Putamen (tissue), 1 donor: ENCODE measurements around the gene CHD6.

Experiments
- DNase-seq: peaks from one replicate; pipeline ENCODE4 v3.0.0-alpha.2; 2016; ENCODE audit warnings: low spot score

CHD6 gene

DNA sequence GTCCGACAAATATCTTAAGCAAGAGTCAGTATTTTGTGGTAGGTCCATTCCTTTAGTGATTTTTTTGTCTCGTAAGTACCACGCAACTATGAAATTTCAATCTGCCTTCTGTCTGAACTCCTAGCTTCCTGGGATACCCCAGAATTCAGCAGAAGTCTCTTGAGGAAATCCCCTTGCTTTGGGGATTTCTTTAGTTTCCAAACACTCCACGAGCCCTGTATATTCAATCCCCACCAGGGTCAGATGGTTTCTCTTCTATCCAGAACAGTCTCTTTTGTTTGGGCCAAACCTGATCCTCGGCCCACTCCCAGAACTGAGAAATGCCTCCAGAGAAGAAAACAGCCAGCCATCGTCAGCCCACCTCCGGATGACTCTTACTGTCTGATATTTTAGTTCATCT, 113.0 kb downstream of the CHD6 start:
- no peak for DNase-seq

DNA sequence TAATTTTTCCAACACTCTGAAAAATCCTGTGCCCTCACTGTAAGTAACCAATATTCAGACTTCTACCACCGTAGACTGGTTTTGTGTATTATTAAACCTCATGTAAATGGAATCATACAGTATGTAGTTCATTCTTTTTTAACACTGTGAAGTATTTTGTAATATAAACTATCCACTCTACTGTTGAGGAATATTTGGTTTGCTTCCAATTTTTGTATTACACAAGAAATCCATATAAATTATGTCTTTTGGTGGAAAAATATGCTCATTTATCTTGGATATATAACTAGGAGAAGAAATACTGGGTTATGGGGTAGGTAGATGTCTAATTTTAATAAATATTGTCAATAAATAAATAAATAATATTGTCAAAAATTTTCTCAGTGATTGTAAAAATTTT, 116.8 kb downstream of the CHD6 start:
- DNase-seq: no peak

DNA sequence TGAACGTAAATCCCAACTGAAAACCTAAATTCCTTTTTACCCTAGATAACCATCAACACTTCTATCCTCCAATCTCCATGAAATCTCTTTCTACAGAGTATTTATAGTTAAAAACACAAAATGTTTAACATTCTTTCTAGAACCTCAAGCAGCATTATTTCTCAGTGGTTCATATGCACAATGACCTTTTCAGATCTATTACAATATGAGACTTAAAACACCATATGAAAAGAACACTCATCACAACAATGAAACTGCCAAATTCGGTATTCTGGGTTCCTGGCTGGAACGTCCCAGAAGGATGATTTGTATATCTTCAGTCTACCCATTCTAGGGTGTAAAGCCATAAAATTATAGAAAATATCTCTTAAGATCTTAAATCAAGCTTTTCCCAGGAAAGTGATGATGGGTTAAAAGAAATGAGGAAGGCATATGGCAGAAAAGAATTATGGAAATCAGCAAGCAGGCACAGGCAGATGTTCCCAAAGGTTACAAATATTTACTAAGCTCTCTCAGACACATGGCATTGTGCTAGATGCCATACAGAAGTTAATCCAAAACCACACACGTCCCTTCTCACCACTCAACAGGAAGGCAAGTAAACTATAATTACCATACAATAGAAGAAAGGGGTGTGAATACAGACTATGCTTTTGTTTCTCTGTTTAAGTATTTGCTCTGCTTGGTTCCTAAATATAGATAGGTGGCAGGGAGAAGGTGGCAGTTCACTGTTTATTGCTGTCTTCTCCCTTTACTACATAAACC, 118.0 kb downstream of the CHD6 start:
- no peak for DNase-seq

DNA sequence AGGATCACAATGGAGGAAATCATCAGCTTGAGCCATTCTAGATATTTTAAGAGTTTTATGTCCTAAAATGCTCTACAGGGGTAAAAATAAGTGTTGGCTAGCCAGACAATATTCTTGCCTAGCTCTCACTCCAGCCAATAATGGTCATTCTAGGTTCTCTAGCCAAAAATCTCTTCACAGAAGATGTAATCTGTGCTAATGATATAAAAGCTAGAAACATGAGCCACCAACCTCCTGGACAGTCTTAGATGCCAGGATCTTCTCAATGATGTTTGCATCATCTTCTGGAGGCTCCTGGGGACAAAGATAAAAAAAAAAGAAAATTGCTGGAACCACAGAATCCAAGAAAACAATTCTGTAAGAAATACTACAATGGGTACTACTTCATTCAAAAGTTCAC, 119.1 kb downstream of the CHD6 start:
- no peak for DNase-seq

DNA sequence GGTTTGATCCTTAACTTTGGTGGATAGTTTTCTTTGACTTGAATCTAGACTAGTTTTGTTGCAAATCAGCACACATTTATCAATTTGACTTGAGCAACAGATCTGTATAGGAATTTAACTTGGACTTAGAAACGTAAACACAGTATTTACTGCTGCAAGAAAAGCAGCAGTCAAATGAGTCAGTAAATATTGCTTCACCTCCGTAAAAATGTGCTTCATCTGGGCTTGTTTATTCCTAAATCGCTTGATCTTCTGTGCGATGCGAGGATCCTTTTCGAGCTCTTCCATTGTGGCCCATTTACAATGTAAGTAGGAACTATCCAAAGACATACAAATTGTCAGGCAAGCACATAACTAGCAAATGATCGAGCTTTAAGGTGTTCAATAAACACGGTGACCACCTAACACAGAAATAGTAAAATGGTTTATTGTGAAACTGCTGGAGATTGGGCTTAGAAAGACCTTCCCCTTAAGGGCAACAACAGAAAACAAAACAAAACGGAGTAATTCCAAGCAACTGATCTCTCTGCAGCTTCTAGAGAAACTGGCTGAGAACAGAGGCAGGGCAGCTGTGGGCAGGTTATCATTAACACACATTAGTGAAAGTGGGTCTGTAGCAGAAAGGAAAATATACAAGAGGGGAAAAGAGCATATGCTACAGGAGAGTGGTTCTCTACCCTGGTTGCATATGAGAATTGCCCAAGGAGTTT, 120.8 kb downstream of the CHD6 start:
- no peak for DNase-seq

DNA sequence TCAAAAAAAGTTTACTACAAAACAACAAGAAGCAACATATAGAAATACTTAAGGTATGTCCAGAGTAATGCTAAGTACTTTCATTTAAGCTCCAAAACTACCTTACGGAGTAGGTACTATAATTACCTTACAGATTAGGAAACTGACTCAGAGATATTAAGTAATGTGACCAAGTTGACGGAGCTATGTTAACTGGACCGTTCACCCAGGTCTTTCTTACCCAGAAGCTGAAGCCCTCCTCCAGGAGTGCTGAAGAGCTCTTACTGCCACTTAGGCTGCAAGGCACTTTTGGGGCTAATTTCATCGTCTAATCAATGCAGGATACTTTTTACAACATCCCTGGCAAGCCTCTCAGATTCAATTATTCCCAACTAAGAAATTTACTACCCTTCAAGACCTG, 123.7 kb downstream of the CHD6 start:
- DNase-seq: no peak

DNA sequence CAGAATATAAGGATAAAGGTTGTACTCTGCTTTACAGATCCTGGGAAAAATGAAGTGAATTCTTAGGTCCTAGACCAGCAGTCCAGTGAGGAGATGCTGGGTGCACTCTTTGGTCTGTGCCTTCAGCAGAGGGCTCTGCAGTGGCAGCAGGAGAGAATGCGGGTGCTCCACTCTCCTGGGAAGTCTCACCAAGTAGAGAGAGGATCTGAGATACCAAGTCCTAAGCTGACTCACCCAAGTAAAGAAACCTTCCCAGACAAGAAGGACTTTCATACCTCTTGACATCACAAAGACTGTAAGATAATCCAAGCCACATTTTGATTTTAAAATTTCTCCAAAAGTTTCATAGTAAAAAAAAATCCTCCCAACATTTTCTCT, 134.6 kb downstream of the CHD6 start:
- DNase-seq: no peak

DNA sequence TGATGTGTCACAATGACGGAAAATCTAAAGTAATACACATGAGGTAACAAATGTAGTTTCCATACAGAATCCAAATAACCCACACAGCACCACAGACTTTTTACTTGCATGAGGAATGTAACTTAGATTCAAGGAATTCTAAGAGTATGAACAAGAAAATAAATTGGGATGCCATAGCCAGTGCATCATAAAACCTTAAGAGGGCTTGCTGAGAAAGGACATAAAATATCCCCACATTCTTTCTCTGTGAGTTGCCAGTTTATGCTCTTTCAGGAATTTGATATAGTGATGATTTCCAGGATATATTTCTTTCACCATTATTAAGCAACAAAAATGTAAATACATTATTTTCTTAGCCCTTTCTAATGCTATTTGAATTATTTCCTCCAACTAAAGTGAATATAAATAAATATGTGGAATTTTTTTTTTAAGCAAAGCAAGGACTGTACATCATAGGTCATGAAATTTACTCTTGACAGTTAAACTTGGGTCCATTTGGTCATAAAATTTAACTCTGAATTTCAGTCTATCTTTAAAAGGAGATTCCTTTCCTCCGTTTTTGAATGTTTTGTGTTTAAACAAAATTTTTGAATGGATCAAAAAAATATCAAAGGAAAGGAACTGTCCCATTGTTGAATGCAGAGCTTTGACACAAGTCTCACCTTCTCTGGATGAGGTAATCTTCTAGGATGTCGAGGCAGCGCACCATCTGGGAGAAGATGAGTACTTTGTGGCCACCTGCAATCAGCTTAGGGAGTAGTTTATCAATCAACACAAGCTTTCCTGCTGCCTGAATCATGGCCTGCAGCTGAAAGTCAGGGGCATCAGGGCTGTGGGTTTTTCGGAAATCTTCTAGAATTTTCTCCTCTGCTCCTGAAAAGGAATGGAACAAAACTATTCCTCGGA, 135.3 kb downstream of the CHD6 start:
- no peak for DNase-seq

DNA sequence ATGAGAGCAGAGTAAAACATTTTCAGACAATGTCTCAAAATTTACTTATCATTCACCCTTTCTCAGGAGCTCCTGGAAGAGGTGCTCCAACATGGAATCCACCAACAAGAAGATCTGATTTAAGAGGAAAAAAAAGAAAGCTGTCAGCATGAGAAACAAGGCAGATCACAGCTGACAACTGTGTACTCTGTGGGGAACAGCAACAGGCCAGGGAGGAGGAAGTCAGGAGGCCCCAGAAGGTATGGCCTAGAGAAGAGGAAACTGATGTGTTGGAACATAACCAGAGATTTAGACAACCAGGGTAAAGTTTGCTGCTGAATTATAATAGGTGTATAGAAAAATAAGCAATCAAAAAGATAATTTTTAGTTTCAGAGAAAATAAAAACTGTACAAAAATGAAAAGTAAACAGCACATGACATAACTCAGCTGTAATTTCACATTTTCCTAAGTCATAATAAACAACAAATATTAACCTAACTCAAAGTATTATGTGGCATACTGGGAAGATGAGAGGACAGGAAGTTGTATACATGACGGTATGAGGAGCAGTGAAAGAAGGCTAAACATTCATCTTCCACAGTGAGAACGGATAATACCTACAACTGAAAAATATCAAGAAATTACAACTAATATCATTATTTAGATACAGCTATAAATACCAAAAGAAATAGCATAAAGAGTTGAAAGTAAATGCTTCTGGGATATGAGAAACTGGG, 138.0 kb downstream of the CHD6 start:
- no peak for DNase-seq

DNA sequence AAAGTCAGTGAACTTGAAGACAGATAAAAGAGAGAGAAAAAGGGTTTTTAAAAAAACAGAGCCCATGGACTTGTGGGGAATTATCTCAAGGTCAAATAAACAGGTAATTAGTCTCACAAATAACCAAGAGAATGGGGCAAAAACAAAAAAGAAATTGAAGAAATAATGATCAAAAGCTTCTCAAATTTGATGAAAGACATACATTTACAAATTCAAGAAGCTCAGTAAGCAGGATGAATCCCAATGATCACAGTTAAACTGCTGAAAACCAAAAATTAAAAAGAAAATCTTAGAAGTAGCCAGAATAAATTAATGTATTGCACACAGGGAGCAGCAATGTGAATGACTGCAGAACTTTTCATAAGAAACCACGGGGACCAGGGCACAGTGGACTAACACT, 139.1 kb downstream of the CHD6 start:
- DNase-seq: no peak

DNA sequence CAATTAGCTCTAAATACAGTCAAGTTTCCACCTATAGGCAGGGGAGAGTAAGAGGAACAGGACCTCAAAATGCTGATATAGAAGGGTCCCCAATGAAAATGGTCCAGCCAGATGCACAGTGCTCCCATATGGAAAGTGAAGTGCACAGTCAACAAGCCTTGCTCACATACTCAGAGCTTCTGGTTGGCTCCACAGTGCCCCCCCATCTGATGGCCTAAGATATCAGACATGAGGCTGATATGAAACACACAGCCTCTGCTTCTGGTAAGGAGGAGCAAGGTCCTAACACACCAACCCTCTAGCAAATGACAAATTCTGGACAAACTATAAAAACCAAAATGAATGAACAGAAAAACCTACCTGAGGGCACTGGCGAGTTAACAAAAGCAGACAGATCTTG, 140.2 kb downstream of the CHD6 start:
- DNase-seq: no peak

DNA sequence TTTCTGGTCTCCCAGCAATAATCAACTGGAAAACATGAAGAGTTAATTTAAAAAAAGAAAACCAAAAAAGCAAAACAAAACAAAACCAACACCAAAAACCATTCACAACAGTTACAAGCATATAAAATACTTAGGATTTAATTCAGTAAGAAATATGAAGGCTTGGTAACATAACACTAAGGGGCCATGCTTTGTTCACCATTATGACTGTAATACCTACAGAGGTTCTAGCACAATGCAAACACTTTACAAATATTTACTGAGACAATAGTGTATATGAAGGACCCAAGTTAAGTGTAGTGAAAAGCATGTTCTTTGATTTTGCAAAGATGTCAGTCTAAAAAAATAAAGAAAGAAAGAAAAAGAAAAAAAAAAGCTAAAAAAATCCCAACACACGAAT, 141.7 kb downstream of the CHD6 start:
- no peak for DNase-seq

DNA sequence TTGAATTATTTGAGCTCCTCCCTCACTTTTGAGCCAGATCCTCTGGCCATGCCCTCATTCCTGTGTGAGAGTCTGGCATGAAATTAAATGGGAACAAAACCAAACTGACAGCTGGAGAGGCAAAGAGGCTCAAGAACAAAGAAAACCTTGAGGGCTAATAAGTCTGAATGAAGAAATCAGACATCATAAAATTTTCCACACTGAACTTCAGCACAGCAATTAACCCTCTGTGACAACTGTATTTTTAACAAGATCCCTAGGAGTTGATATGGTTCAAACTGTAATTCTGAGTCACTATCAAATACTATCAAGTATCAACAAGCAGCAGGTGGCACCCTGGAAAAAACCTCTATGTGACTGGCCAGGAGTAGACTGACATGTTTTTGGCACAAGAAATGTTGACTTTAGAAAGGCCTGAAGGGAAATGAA, 142.2 kb downstream of the CHD6 start:
- DNase-seq: no peak

DNA sequence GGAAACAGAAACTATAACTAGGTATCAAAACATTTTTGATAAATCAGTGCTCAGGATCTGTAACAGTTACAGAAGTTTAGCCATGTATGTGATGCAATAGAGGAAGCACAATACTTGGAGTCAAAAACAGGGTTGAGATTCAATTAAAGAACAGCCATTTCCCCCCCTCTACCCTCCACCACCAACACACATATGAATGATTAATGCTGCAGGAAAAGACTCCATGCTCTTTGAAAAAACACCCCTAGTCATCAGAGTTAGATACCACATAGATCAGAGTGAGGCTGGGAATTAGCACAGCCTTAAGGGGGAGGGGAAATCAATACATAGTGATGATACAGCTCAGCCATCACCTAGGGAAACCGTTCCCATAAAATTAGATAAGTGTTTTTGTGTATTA, 142.7 kb downstream of the CHD6 start:
- no peak for DNase-seq

DNA sequence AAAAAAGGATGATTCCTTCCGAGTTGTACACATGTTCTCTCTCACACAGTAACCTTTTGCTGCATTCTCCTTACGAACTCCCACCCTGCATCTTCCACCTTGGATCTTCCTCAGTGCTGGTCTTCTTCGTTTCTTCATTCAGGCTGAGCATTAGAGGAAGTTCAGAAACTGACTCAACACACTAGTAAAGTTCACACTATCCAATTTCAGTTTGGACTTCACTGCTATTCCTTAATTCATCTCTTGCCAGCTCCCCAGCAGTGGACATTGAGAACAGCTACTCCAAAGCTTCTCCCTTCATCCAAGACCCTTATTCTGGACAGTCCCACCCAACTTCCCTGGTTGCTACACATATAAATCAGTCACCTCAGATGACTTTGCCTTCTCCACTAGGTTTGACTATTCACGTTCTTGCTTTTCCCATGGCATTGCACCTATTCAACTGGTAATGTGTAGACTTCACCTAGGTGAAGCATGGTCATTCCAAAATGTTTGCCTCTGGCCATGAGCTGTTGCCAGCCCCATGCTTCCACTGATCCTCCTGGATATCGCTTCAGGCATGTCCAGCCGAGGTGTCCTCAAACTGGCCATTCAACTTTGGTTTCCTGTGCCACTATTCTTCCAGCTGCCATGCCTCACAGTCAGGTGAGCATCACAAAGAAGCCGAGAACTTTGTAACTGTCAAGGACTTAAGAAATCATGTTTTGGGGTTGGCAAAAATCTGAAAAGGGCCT, 147.6 kb downstream of the CHD6 start:
- DNase-seq: no peak

DNA sequence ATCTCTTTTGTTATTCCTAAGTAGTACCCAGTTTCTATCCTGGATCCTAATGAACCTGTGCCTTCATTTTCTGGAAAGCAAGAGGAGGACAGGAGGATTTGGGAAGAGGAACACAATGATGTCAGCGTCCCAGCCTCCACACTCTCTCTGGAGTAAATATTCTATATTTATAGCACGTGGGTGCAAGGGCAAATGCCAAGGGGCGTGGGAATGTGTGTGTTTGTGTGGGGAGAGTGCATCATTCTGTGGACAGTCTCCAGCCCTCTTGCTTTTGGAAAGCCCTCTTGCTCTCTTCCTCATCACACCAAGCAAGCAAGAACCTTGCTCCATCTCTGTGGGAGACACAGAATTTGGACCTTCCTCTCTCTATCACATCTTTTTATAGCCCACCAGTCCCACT, 148.3 kb downstream of the CHD6 start:
- no peak for DNase-seq

DNA sequence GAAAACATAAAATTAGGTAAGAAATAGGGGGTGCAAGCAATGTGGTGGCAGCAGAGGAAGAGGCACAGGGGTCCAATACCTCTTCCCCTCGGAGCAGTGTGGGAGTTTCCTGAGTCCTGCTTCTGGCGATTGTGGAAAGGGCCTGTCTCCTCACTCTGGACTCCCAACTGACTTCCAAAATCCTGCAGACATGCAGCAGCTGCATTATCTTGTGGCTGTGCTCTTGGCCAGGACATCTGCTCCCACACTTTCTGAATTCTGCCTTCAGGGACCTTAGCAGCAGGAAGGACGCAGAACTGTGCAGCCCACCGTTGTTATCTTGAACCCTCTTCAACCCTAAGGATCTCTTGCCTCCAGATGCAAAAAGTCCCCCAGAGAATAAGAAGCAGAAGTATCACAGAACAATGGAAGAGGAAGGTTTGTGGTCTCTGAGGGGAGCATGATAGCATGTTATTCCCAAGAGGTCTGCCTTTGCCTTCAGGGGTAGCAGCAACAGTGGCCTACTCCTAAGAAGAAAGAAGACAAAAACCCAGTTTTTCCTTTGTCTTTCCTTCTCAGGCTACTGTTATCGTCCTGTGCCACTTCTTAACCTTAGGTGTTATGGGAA, 149.1 kb downstream of the CHD6 start:
- no peak for DNase-seq

DNA sequence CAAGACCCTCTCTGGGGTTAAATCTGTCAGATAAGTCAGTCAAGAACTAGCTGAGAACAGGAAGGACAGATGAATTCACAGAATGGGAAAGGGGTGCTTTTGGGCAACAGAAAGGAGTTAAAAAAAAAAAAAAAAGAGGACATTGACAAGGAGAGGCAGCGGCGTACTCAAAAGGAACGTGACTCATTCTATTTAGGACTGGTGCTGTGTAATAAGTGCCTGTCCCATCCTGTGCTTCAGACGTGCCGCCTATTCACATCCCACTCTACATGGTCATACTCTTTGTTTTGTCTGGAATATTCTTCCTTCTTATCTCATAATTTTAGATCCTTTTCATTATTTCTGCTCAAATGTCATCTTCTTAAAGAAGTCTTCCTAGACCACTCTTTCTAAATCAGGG, 150.5 kb downstream of the CHD6 start:
- DNase-seq: no peak

DNA sequence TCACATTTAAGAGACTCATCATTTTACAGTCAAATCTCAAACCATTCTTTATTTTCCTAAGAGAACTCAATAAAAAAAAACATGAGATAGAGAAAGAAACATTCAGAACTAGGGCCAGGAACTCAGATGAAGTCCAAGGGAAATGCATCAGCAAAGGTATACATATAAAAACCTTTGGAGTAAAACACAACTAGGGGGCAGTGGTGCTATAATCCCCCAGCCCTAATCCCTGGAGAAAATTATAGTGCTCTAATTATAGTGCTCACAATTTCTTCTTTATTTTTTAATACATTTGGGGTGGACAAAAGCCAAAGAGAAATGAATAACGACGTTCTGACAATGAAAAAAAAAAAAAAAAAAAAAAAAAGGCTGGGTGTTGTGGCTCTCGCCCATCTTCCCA, 151.0 kb downstream of the CHD6 start:
- no peak for DNase-seq

DNA sequence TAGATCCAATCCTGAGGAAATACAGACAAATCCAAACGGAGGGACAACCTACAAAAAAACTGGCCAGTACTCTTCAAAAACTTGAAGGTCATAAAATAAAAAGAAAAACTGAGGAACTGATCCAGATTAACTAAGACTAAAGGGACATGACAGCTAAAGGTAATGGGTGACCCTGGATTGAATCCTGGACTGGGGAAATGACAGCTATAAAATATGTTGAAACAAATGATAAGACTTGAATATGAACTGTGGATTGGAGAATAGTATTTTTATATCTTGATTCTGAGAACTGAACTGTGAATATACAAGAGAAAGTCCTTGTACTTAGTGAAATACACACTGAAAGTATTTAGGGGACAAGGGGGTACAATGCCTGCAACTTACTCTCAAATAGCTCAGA, 154.6 kb downstream of the CHD6 start:
- DNase-seq: no peak
